Measurements from ENCODE around the gene PRM1.

The PRM1 gene, protein sequence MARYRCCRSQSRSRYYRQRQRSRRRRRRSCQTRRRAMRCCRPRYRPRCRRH

DNA sequence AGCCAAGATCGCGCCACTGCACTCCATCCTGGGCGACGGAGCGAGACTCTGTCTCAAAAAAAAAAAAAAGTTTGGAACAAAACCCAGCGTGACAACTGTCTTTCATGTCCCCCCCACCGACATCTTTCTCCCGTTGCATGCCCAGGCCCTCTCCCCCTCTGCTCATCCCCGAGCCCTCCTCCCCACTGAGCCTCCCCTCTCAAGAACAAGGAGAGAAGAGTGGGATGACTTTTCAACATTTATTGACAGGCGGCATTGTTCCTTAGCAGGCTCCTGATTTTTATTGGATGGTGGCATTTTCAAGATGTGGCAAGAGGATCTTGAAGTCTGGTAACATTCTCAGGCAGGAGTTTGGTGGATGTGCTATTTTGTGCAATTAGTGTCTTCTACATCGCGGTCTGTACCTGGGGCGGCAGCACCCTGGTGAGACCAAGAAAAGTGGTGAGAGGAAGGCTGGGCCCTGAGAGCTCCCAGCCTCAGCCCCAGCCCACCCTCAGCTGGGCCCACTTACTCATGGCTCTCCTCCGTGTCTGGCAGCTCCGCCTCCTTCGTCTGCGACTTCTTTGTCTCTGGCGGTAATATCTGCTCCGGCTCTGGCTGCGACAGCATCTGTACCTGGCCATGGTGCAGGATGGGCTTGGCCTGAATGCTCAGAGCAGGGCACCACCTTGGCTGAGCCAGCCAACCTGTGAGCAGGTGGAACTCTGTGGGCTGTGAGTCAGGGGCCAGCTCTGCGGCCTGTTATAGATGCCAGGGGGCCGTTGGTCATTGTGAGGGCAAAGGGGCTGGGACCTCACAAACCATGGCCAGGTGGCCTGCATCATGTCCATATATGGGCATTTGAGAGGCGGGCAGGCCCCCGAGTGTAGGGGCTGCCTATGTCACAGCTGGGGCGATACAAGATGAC is at the start of gene PRM1:
Gene PRM1, minus strand, starts transcription at position 715 of the 907 bp plus-strand sequence. Its CDS starts 92 bp downstream, at position 623.
- no peak within 1 kb of the TSS for H3K4me3 ChIP-seq (ENCODE audit: low read depth, low read length)

DNA sequence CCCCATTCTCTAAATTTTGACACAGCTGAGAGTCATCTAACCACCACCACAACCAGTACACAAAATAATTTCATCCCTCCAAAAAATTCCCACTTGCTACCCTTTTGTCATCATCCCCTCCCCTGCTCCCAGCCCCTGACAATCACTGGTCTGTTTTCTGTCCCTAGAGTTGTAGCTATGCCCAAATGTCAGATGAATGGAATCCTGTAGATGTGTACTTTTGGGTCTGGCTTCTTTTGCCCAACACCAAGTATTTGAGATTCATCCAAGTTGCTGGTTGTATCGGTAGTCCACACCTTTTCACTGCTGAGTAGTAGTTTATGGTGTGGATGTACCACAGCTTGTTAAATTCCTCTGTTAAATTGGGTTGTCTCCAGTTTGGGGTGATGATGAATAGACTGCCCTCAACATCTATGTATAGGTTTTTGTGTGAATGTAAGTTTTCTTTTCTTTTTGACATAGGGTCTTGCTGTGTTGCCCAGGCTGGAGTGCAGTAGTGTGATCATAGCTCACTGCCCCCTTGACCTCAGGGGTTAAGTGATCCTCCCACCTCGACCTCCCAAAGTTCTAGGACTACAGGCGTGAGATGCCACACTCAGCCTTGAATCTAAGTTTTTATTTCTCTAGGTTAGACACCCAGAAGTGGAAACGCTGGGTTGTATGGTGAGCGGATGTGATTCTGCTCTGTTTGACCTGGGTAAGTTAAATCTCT is 49.6 kb upstream of the PRM1 start:
- no peak overlapping the region for H3K4me3 ChIP-seq (ENCODE audit: low read depth, low read length)

DNA sequence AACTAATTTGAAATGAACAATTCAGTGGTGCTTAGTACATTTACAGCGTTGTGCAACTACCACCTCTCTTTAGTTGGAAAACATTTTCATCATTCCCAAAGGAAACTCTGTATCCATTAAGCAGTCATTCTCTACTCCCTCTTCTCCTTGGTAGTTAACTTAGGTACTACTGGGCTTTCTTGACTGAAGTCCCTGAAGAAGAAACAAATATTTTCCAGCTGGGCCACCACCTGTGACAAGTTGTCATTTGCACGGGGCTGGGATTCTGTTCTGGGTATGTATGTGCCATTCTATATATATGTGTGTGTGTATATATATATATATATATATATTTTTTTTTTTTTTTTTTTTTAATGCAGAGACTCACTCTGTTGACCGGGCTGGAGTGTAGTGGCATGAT is 48.8 kb upstream of the PRM1 start:
- no peak overlapping the region for H3K4me3 ChIP-seq (ENCODE audit: low read depth, low read length)

DNA sequence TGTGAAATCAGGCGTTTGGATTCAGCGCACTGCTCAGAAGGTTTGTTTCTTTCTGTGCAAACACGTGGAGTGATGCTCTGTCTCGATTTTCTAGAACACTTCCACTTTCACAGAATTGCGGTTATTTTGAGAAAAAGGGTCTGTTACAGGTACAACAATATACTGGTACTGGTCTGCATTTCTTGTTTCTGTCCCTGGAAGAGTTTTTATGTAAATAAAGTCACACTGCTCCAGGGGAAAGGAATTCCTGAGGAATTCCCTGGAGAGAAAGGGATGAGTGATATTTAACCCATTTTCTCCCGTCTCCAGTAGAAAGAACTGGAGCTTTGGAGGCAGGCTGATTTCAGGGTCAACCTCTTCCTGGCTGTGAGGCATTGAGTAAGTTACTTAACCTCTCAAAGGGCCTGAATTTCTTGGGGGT is 48.0 kb upstream of the PRM1 start:
- H3K4me3 ChIP-seq (ENCODE audit: low read depth, low read length) = no peak overlapping the region

DNA sequence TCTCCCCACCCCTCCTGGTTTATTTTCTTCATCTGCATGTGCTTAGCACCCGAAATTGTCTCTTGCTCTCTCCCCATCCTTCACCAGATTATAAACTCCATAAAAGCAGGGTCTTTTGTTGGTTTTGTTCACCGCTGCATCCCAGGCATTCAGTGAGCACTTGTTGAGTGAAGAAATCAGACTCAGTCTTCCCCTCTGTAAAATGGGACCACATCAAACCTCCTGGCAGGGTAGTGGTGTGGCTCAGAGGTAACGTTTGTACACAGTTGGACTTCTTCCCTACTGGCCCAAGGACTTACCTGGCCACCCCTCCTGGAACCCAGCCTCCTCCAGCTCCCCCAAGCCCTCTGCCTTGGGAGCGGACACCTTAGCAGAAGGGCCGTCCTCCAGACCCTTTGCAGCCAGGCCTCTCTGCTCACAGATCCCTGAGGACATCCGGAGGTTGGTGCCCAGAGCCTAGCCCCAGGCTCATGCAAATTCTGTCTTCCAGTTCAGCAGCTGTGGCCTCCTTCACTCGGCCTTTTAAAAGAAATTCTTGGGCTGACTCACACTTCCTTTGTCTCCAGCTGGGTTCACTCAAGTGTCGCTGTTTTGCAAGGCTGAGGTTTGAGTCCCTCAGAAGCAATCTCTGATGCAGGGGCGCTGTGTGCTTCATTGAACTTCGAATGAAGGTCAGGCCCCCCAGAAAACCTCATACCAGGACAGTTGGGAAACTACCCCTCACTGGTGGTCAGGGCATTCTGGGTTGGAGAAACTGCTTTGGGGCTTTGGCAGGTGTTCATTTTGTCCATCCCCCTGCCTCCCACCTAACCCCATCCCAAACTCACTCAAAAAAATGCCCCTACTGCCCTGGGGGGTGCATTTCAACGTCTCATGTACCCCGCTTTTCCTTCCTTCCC is 47.3 kb upstream of the PRM1 start:
- H3K4me3 ChIP-seq (ENCODE audit: low read depth, low read length) = no peak overlapping the region

DNA sequence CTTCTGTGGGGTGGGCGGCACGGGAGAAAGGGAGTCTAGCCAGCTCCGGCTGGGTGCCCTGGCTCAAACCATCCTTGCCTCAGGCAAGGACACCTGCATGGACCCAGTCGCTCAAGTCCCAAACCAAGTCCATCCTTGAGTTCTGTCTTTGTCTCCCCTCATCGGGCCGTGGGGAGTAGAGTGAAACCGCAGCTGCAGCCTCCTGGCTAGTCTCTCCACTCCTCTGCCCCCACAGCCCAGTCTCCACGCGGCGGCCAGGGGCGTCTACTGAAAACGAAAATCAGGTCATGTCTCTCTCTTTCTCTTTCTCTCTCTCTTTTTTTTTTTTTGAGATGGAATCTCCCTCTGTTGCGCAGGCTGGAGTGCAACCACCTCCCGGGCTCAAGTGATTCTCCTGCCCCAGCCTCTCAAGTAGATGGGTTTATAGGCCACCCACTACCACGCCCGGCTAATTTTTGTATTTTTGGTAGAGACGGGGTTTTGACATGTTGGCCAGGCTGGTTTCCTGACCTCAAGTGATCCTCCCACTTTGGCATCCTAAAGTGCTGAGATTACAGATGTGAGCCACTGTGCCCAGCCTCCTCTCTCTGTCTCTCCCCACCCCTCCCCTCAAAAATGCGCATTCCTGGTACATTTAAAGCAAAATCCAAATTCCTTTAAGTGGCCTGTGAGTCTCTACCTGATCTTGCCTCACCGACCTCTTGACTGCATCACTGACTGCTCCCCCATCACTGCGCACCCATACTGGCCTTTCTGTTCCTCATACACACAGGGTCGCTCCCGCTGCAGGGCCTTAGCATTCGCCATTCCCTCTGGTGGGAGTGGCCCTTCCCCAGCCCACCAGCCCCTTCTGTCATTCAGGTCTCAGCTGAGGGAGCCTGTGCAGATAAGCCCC is 46.4 kb upstream of the PRM1 start:
- H3K4me3 ChIP-seq (ENCODE audit: low read depth, low read length) = no peak overlapping the region

DNA sequence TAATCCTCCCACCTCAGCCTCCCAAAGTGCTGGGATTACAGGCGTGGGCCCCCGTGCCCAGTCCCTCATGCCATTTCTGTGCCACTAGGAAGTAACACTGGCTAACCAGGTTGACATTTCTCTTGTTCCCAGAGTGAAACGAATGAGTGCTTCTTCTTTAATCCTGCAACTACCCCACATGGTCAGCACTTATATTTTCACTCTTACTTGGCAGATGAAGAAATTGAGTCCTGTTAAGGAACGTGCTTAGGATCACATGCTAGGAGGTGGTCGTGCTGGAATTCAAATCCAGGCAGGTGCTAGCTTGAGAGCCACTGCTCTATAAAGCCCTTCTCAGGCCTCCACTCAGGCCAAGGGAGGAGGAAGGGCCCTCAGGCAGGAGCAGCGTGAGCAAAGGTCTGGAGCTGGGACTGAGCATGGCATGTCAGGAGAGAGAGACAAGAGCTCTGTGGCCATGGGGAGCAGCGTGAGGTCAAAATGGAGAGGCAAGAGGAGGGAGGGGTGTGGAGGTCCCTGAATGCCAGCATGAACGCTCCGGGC is 45.7 kb upstream of the PRM1 start:
- H3K4me3 ChIP-seq (ENCODE audit: low read depth, low read length) = no peak overlapping the region

DNA sequence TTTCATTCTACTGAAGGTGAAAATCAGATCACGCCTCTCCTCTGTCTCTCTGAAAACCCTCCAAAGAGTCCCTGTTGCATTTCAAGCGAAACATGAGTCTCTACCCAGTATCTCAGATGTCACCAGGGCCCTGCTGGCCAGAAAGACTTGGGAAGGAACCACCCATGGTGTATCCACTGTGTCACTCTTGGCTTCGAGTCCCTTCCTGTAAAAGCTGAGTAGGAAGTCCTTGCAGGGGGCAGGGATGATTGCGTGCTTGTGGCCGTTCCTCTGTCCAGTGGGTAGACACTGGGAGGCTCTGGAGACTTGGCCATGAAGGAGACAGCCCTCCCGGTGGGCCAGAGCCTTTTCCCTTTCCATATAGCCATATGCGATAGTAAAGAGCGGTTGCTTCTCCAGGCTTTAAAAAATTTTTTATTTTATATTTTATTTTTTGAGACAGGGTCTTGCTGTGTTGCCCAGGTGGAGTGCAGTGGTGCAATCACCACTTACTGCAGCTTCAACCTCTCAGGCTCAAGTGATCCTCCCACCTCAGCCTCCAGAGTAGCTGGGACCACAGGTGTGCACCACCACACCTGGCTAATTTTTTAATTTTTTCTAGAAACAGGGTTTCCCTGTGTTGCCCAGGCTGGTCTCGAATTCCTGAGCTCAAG is 45.1 kb upstream of the PRM1 start:
- H3K4me3 ChIP-seq (ENCODE audit: low read depth, low read length) = no peak overlapping the region

DNA sequence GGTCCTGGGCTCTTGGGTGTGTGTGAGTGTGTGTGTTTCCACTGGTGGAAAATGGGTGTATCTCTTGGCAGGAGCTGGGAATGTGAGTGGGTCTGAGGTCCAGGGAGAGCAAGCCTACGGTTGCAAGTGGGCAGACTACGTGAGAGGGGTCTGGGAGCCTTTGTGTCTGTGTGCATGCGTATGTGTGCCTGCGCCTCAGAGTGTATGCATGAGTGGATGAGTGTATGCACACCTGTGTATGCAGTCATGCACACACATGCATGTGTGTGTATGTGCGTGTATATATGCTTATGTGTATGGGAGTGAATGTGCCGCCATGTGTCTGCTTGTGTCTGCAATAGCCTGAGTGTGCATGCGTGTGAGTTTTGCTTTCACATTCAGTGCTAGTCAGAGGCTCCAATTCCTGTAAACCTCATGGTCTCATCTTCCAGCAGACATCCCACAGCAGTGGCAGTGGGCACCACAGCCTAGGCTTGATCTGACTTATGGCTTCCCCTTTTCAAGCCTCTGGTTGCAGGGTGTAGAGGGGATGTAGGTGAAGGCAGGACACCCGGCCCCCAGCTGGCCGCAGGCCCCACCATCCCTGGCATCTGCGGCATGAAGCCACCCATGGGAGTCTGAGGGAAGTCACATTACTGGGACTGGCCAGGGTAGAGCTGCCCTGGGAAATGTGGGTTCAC is 44.4 kb upstream of the PRM1 start:
- no peak overlapping the region for H3K4me3 ChIP-seq (ENCODE audit: low read depth, low read length)

DNA sequence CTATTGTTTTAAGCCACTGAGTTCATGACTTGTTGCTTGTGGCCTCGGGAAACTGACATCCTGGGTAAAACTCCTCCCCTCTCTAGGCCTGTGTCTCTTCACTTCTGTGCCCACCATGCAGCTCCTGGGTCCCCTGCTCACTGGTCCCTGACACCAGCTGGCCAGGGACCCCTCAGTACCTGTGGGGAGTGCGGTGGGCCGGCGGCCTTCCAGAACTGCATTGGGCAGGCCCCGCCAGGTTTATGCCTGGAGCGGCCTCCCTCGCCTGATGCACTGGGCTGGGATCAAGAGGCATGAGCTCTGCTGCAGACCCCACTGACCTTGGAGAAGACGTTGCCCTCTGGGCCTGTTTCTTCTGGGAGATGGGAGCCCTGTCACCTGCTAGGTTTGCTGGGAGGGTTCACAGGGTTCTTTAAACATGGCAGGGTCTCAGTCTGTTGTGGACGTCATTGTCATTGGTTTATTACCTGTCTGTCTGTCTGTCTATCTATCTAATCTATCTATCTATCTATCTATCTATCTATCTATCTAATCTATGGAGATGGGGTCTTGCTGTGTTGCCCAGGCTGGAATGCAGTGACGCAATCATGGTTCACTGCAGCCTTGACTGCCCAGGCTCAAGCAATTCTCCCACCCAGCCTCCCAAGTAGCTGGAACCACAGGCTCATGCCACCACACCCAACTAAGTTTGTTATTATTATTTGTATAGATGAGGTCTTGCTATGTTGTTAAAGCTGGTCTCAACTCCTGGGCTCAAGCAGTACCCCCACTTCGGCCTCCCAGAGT is 42.6 kb upstream of the PRM1 start:
- H3K4me3 ChIP-seq (ENCODE audit: low read depth, low read length) = no peak overlapping the region

DNA sequence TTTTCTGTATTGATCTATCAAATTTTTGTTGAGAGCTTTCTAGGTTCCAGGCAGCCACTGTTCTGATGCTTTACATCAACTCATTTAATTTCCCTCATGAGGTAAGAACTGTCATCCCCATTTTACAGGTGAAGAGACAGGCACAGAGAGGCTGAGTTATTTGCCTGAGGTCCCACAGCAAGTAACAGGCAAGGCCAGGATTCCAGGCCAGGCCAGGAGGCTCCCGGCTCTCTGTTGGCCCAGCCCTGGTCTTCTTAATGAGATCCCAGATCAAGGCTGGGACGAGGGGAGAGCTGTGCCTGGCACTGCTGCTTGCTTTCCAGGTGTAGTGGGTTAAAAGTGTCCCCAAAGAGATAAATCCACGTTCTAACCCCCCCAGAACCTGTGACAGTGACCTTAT is 41.7 kb upstream of the PRM1 start:
- no peak overlapping the region for H3K4me3 ChIP-seq (ENCODE audit: low read depth, low read length)

DNA sequence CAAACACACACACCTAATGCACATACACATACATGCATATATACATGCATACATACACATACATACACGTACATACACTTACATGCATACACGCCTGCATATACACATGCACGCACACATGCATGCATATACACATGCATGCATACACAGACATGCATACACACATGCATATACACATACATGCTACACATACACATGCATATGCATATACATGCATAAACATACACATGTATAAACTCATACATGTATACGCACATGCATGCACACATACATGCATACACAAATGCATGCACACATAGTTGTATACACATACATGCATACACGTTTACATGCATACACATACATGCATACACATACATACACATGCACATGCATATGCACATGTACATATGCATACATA is 40.5 kb upstream of the PRM1 start:
- no peak overlapping the region for H3K4me3 ChIP-seq (ENCODE audit: low read depth, low read length)

DNA sequence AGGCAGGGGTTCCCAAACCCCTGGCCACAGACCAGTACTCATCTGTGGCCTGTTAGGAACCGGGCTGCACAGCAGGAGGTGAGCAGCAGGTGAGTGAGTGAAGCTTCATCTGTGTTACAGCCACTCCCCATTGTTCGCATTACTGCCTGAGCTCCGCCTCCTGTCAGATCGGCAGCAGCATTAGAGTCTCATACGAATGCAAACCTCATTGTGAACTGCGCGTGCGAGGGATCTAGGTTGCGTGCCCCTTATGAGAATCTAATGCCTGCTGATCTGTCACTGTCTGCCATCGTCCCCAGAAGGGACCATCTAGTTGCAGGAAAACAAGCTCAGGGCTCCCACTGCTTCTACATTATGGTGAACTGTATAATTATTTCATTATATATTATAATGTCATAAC is 39.0 kb upstream of the PRM1 start:
- no peak overlapping the region for H3K4me3 ChIP-seq (ENCODE audit: low read depth, low read length)

DNA sequence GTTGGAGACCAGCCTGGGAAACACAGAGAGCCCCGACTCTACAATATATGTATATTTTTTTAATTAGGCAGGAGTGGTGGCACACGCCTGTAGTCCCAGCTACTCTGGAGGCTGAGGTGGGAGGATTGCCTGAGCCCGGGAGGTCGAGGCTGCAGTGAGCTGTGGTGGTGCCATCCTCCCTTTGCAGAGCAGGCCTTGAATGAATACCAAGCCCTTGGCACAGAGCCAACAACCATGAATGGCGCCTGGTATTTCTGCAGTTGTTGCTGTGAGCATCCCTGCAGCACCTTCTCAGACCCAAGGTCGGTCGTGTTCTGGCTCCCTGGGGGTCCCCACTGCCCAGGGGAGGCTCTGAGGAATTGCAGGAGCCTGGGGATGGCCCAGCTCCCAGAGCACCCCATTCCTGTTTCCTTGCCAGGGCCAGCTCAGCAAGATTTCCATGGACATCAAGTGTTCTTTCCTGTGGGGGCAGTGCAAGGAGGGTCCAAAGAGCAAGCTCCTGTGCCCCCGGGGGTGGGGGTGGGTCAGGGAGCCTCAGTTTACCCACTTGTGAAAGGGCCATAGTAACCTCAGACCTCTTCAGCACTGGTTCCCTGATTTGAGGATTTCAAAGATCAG is 38.5 kb upstream of the PRM1 start:
- H3K4me3 ChIP-seq (ENCODE audit: low read depth, low read length) = no peak overlapping the region

DNA sequence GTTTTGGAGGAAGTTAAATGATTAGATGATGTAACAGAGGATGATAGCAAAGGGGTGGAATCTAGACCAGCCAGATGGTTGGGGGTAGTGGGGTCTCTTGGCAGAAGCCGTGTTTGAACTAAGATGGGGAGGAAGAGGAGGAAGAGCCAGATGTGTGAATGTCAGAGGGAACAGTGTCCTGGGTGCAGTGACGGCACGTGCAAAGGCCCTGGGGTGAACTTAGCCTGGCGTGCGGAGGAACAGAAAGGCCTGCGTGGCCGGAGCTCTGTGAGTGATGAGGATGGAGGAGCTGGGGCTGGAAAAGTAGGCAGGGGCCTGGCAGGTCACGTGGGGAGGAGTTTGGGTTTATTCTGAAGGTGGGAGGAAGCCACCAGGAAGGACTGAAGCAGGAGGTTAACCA is 37.7 kb upstream of the PRM1 start:
- no peak overlapping the region for H3K4me3 ChIP-seq (ENCODE audit: low read depth, low read length)

DNA sequence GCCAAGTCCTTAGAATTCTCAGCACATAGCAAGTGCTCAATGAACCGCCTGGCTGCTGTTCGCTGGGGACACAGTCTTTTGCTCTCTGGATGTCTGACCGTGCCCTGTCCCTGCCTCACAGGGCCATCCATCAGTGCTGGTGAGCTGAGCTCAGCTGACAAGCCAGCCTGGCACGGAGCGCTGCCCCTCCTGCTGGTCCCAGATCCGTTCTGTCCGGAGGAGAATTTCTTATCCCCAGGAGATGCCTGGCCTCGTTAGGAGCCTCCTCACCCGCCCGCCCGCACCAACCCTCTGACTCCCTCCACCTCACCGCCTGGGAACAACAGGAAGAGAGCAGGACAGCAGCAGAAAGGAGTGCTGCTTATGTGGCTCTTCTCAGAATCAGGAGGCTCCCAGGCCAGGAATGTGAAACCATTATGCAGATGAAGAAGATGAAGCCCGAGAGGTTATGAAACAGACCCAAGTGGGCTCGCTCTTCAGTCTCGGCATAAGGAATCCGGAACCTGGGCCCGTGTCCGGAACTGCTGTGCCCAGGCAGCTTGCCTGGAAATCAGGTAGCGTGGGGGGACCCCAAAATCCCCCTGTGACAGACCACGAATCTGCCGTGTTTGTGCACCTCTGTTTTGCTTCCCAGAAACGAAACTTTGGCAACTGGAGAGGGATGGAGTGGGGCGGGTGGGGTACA is 35.3 kb upstream of the PRM1 start:
- H3K4me3 ChIP-seq (ENCODE audit: low read depth, low read length) = no peak overlapping the region

DNA sequence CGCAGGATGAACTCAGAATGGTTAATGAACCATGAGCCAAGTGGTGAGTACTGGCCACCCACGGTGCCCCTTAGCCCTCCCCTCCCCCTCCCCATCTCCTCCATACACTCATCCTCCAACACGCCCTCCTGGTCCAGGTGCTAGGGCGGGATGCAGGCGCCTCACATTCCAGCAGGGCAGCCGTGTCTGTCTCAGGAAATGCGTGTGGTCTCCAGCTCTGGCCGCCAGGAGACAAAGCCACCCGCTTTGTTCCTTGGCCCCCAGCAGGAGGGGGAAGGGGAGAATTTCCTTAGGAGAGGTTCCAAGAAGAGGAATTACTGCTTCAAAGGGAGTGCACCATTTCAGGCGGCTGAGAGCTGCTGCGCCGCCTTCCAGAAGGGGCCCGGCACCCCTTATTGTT is 34.4 kb upstream of the PRM1 start:
- no peak overlapping the region for H3K4me3 ChIP-seq (ENCODE audit: low read depth, low read length)
